Upper lobe of right lung (tissue), 1 donor: Measurements from ENCODE around the gene C12orf42. TPM values are rescaled to one million over a fixed set of nuclear protein-coding genes. Genes with fewer than 3 reads are reported as not detected.

Experiments used
- ATAC-seq: fragments of 200-7000 bp; cut with Tn5 transposase; one replicate; pipeline ENCODE4 v1.9.1; 2020; ENCODE audit warnings: mild to moderate bottlenecking, moderate library complexity
- DNase-seq: peaks from one replicate; pipeline ENCODE4 v3.0.0-alpha.2; 2020
- H3K27ac ChIP-seq: fragments of 200-600 bp; one replicate; pipeline ENCODE4 v1.8.0; 2022
- H3K27me3 ChIP-seq: fragments of 200-600 bp; one replicate; pipeline ENCODE4 v1.8.0; 2022; ENCODE audit warnings: mild to moderate bottlenecking
- H3K36me3 ChIP-seq: fragments of 200-600 bp; one replicate; pipeline ENCODE4 v1.8.0; 2022
- H3K4me1 ChIP-seq: fragments of 200-600 bp; one replicate; pipeline ENCODE4 v1.8.0; 2022
- H3K4me3 ChIP-seq: fragments of 200-600 bp; one replicate; pipeline ENCODE4 v1.8.0; 2022; ENCODE audit warnings: mild to moderate bottlenecking
- H3K9me3 ChIP-seq: fragments of 200-600 bp; one replicate; pipeline ENCODE4 v1.8.0; 2022
- intact Hi-C: fragments of 100-400 bp; cut with DNase I; formaldehyde crosslinking; loops from one replicate; pipeline ENCODE4 v1.11.0; 2022
- total RNA-seq: library from RNA; stranded (reverse); fragmentation: NEBNext Ultra II Directional; extraction: Animal tissue kit (Norgen Biotek cat#: 25700); gene quantifications from one replicate; pipeline ENCODE4 v1.2.1, GENCODE V29; 2021
- TF ChIP-seq, protein P1 (sequence below): fragments of 200-600 bp; IDR thresholded peaks from one replicate; pipeline ENCODE4 v1.8.0; 2022; ENCODE audit warnings: antibody characterized with exemption
- donor health status: DM: no; HTN: yes; CAD: no; lungs with severe emphysema.

Gene C12orf42
- total RNA-seq, 1 donor from 2014 or later, result not detected

DNA sequence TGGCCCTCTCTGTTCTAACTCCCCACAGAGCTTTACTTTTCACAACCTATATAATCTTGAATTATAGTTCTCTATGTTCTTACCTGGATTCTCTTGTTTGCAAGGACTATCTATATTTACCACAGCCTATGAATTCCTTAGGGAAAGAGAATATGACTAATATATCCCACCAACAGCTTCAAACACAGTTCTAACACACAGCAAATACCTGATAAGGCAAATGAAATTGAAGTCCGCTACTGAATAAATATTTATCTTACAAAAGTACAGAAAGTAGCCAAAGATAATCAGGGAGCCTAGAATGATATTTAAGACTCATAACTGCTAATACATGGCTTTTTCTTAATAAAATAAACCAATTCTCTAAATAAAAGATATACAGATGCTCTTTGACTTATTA, 165.1 kb downstream of the C12orf42 start:
- H3K4me1 ChIP-seq, result no peaks in the 10 kb centered on the region
- ATAC-seq, result no peak
- no peaks in the 10 kb centered on the region for H3K36me3 ChIP-seq
- intact Hi-C loops, result no loop called here
- H3K9me3 ChIP-seq, result no peaks in the 10 kb centered on the region
- no peak overlapping the region for H3K27ac ChIP-seq
- DNase-seq, result no peak
- H3K27me3 ChIP-seq, result no peaks in the 10 kb centered on the region
- H3K4me3 ChIP-seq, result no peak overlapping the region
- TF ChIP-seq, protein P1, sequence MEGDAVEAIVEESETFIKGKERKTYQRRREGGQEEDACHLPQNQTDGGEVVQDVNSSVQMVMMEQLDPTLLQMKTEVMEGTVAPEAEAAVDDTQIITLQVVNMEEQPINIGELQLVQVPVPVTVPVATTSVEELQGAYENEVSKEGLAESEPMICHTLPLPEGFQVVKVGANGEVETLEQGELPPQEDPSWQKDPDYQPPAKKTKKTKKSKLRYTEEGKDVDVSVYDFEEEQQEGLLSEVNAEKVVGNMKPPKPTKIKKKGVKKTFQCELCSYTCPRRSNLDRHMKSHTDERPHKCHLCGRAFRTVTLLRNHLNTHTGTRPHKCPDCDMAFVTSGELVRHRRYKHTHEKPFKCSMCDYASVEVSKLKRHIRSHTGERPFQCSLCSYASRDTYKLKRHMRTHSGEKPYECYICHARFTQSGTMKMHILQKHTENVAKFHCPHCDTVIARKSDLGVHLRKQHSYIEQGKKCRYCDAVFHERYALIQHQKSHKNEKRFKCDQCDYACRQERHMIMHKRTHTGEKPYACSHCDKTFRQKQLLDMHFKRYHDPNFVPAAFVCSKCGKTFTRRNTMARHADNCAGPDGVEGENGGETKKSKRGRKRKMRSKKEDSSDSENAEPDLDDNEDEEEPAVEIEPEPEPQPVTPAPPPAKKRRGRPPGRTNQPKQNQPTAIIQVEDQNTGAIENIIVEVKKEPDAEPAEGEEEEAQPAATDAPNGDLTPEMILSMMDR, result no peak

DNA sequence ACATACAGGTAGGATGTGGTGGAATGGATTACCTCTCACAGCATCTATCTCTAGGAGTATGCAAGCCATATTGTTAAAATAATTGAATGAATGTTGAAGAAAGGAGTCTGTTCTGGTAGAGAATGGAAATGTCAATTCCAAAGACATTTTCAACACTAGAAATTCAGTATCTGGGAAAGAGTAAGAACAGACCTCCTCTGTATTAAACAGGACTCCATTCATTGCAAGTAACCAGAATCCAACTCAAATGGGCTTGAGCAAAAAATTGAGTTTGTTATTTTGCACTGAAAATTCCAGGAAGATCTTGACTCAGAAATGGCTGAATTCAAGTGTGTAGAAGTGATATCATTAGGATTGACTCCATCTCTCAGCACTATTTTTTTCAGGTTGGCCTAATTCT, 168.1 kb downstream of the C12orf42 start:
- TF ChIP-seq, protein P1, result no peak
- H3K9me3 ChIP-seq, result no peaks in the 10 kb centered on the region
- H3K27ac ChIP-seq, result no peak overlapping the region
- no peak overlapping the region for H3K4me3 ChIP-seq
- no peaks in the 10 kb centered on the region for H3K36me3 ChIP-seq
- intact Hi-C loops, result no loop called here
- ATAC-seq (no peak), DNase-seq (no peak)
- no peaks in the 10 kb centered on the region for H3K27me3 ChIP-seq
- H3K4me1 ChIP-seq, result no peaks in the 10 kb centered on the region

DNA sequence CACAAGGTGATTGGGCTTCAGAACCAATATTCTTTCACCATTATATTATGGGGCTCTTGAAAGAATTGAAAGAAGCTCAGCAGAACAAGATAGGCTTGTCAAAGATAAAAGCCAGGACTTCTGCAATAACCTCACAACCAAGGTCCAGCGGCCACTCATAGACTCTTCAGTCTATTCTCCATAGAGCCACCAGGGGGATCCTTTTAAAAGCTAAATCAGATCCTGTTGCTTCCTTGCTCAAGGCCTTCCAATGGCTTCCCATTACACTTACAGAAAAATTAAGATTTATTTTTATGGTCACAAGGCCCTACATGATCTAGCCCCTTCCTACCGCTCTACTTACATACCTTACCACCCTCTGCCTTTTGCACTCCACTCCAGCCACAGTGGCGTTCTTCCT, 169.6 kb downstream of the C12orf42 start:
- Histone ChIP-seq H3K9me3 (no peaks in the 10 kb centered on the region), H3K27me3 (no peaks in the 10 kb centered on the region), H3K4me3 (no peak overlapping the region), H3K4me1 (no peaks in the 10 kb centered on the region), H3K36me3 (no peaks in the 10 kb centered on the region), H3K27ac (no peak overlapping the region)
- intact Hi-C loops, result no loop called here
- TF ChIP-seq, protein P1, result peak; percentile 21
- no peak for ATAC-seq
- no peak for DNase-seq

DNA sequence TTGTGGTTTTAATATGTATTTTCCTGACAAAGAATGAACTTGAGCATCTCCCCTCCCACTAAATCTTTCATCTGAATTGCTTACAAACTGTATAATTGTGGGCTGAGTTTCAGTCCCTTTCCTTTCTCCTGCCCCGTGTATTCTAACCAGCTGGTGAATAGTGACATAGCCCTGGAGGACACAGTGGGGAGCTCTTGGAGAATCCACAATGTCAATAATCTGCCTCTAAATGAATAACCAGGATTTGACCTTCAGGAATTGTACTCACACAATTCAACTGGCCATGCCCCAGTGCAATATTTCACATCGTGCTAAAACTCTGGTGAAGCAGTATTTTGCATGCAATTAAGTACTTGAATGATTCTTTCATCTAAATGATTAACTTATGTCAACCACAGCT, 177.2 kb downstream of the C12orf42 start:
- TF ChIP-seq, protein P1, result no peak
- Histone ChIP-seq H3K4me1 (no peaks in the 10 kb centered on the region), H3K27me3 (no peaks in the 10 kb centered on the region), H3K36me3 (no peaks in the 10 kb centered on the region), H3K9me3 (no peaks in the 10 kb centered on the region), H3K27ac (no peak overlapping the region), H3K4me3 (no peak overlapping the region)
- no peak for ATAC-seq
- intact Hi-C loops, result no loop called here
- DNase-seq, result no peak

DNA sequence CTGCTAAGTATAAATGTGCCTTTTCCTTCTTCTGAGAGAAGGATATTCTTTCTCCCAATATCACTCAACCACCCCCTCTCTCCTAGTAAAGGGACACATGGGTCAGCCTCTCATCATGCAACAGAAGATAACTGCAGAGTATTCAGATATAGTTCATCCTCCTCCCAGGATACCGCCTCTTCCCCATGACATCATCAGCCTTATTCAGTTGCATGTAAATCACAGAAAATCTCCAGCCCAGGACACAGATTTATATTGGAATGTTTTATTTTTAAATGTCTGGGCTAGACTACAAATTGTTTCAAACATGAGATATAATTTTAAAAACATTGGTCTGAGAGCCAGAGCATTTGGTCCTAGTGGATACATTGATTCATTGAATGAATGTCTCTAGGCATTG, 178.5 kb downstream of the C12orf42 start:
- no peaks in the 10 kb centered on the region for H3K4me1 ChIP-seq
- intact Hi-C loops, result no loop called here

More for the DNA sequence above, 178.5 kb downstream of the C12orf42 start:
- Histone ChIP-seq H3K27me3 (no peaks in the 10 kb centered on the region), H3K36me3 (no peaks in the 10 kb centered on the region), H3K27ac (no peak overlapping the region), H3K9me3 (no peaks in the 10 kb centered on the region), H3K4me3 (no peak overlapping the region)
- TF ChIP-seq, protein P1, result no peak
- ATAC-seq (no peak), DNase-seq (no peak)
